ENCODE data around the gene SERPING1.

The SERPING1 gene

GRCh38 chr11:57656885-57657193 is 59.4 kb downstream of the SERPING1 start:
- DNase-seq, result no peak

GRCh38 chr11:57657194-57658022 is 59.9 kb downstream of the SERPING1 start, which contains the start of gene CLP1:
TSS of gene CLP1 (plus strand) at chr11:57657762. CDS start at chr11:57659477, 1,715 bp downstream.
- DNase-seq, result peak; percentile 98 to 99

- DNase-seq, result no peak
These were observed 60.5 kb downstream of the SERPING1 start for GRCh38 chr11:57658023-57658361.

GRCh38 chr11:57659669-57660068 is 62.2 kb downstream of the SERPING1 start:
- no peak for DNase-seq

- no peak for DNase-seq
These were observed 65.4 kb downstream of the SERPING1 start for GRCh38 chr11:57662893-57663292.

- DNase-seq, result no peak
These were observed 66.5 kb downstream of the SERPING1 start for GRCh38 chr11:57663975-57664374.

Measured in CD4-positive, alpha-beta T cell treated with Interleukin-1 beta for 1 hour (primary cell).